ENCODE results near the gene VPS26C. TPM values are rescaled to one million over a fixed set of nuclear protein-coding genes. Genes with fewer than 3 reads are reported as not detected.

VPS26C gene
- polyA plus RNA-seq, 2 of the 4 experiments (the other 2 are of a cell fraction) = 24.2 to 29.5 TPM

GRCh38 chr21:37210130-37210529 lies 57.0 kb downstream of the VPS26C start (continued):
- TF ChIP-seq EHF (CRISPR knock-in tag; IDR thresholded peaks at IDR 0.05) (no peak), HMGXB4 (CRISPR knock-in tag; IDR thresholded peaks at IDR 0.05; ENCODE audit: borderline replicate concordance) (no peak), ZNF302 (CRISPR knock-in tag; IDR thresholded peaks at IDR 0.05) (no peak), PHF8 (IDR thresholded peaks at IDR 0.05; ENCODE audit: borderline replicate concordance, low read depth) (no peak), CBX8 (IDR thresholded peaks at IDR 0.05) (no peak), ATOH8 (CRISPR knock-in tag; IDR thresholded peaks at IDR 0.05; ENCODE audit: low read depth) (no peak), CBX2 (IDR thresholded peaks at IDR 0.05; ENCODE audit: borderline replicate concordance, low read depth) (no peak)

GRCh38 chr21:37208741-37209225 lies 58.4 kb downstream of the VPS26C start:
- WGBS (ENCODE audit: missing lambda C conversion rate) = 93% methylated on average over 9 of the region's 15 CpGs
- Histone ChIP-seq H3K9me3 (no peaks in the 10 kb centered on the region), H3K27ac (no peak overlapping the region), H3K4me1 (no peaks in the 10 kb centered on the region), H3K4me3 (no peak overlapping the region), H3K4me2 (no peak overlapping the region)
- CTCF ChIA-PET = no interaction called here
- TF ChIP-seq HEYL (CRISPR knock-in tag; IDR thresholded peaks at IDR 0.05) = no peak
- TF ChIP-seq MAX (IDR thresholded peaks at IDR 0.05) = no peak
- TF ChIP-seq ZNF302 (CRISPR knock-in tag; IDR thresholded peaks at IDR 0.05) = no peak
- no peak for TF ChIP-seq FOSL2 (IDR thresholded peaks at IDR 0.05)
- no peak for TF ChIP-seq FOSL2 (CRISPR knock-in tag; IDR thresholded peaks at IDR 0.05)
- DNase-seq (ENCODE audit: low read depth in 1 of 2, low spot score in 1 of 2) (no peak), FAIRE-seq (no peak), ATAC-seq (no peak; a peak in 2 of 6 replicates)
- POLR2A ChIA-PET = no interaction called here

- no peak for FAIRE-seq
- H3K27ac ChIP-seq = no peak overlapping the region
- no peaks in the 10 kb centered on the region for H3K4me1 ChIP-seq
- WGBS (ENCODE audit: missing lambda C conversion rate) = 88% methylated on average over 15 of the region's 15 CpGs
- no peak overlapping the region for H3K4me2 ChIP-seq
- H3K4me3 ChIP-seq = no peak overlapping the region
- no peak for ATAC-seq
- no peaks in the 10 kb centered on the region for H3K9me3 ChIP-seq
- POLR2A ChIA-PET = no interaction called here
- CTCF ChIA-PET = no interaction called here
- DNase-seq (ENCODE audit: low read depth in 1 of 2, low spot score in 1 of 2) = no peak
- no peak for TF ChIP-seq HOXA7 (CRISPR knock-in tag; IDR thresholded peaks at IDR 0.05)
- no peak for TF ChIP-seq CEBPB (IDR thresholded peaks at IDR 0.05)
- no peak for TF ChIP-seq RAD21 (conservative IDR thresholded peaks at IDR 0.05 in 1 of 2, IDR thresholded peaks at IDR 0.05 in 1 of 2)
- no peak for TF ChIP-seq TFCP2L1 (CRISPR knock-in tag; IDR thresholded peaks at IDR 0.05)
- no peak for TF ChIP-seq ATOH8 (CRISPR knock-in tag; IDR thresholded peaks at IDR 0.05; ENCODE audit: low read depth)
These were observed 58.9 kb downstream of the VPS26C start for GRCh38 chr21:37208056-37208721.

GRCh38 chr21:37207441-37208009 lies 59.6 kb downstream of the VPS26C start:
- ChIA-PET POLR2A (no interaction called here), CTCF (no interaction called here)
- H3K27ac ChIP-seq = no peak overlapping the region
- FAIRE-seq (no peak), DNase-seq (ENCODE audit: low read depth in 1 of 2, low spot score in 1 of 2) (no peak), ATAC-seq (peak; percentile 36 to 50; a peak in 3 of 6 replicates)
- no peaks in the 10 kb centered on the region for H3K9me3 ChIP-seq
- H3K4me3 ChIP-seq = no peak overlapping the region
- no peaks in the 10 kb centered on the region for H3K4me1 ChIP-seq
- WGBS (ENCODE audit: missing lambda C conversion rate) = 68% methylated on average over 5 of the region's 6 CpGs
- H3K4me2 ChIP-seq = no peak overlapping the region
- TF ChIP-seq HEYL (CRISPR knock-in tag; IDR thresholded peaks at IDR 0.05) = no peak
- no peak for TF ChIP-seq NFE2L2 (conservative IDR thresholded peaks at IDR 0.05; ENCODE audit: low read length)
- no peak for TF ChIP-seq CHD4 (IDR thresholded peaks at IDR 0.05; ENCODE audit: borderline replicate concordance)
- no peak for TF ChIP-seq ESRRA (IDR thresholded peaks at IDR 0.05; ENCODE audit: borderline replicate concordance, low read length)
- TF ChIP-seq MAX (IDR thresholded peaks at IDR 0.05) = no peak
- no peak for TF ChIP-seq CHD2 (IDR thresholded peaks at IDR 0.05; ENCODE audit: low read length, partially characterized antibody)
- TF ChIP-seq EP300 (IDR thresholded peaks at IDR 0.05) = no peak
- no peak for TF ChIP-seq HMGXB4 (CRISPR knock-in tag; IDR thresholded peaks at IDR 0.05; ENCODE audit: borderline replicate concordance)
- no peak for TF ChIP-seq CBX2 (IDR thresholded peaks at IDR 0.05; ENCODE audit: borderline replicate concordance, low read depth)
- TF ChIP-seq FOXS1 (CRISPR knock-in tag; IDR thresholded peaks at IDR 0.05) = no peak
- no peak for TF ChIP-seq PBX3 (IDR thresholded peaks at IDR 0.05)
- no peak for TF ChIP-seq MAZ (IDR thresholded peaks at IDR 0.05; ENCODE audit: borderline replicate concordance, low read depth, low read length)
- TF ChIP-seq POLR2A (IDR thresholded peaks at IDR 0.05; ENCODE audit: low read length) = no peak
